Measurements from ENCODE around the gene FOXC1.

The FOXC1 gene

GRCh38 chr6:1630771-1631217 lies 21.1 kb downstream of the FOXC1 start:
- H3K27ac ChIP-seq (replicated peaks), result no peak overlapping the region
- TF ChIP-seq GABPA (IDR thresholded peaks at IDR 0.05; ENCODE audit: low read depth), result no peak
- TF ChIP-seq CTCF (IDR thresholded peaks at IDR 0.05; ENCODE audit: insufficient read depth, low read length), result no peak
- no peak for TF ChIP-seq POLR2AphosphoS5 (IDR thresholded peaks at IDR 0.05; ENCODE audit: low read depth)
- TF ChIP-seq SPI1 (IDR thresholded peaks at IDR 0.05; ENCODE audit: borderline replicate concordance, low read depth), result no peak
- TF ChIP-seq REST (IDR thresholded peaks at IDR 0.05; ENCODE audit: insufficient replicate concordance, low read depth), result no peak
- no peak for DNase-seq (ENCODE audit: low read depth in 1 of 2, low spot score in 1 of 2)

GRCh38 chr6:1631251-1631650 lies 21.5 kb downstream of the FOXC1 start:
- DNase-seq (ENCODE audit: low read depth in 1 of 2, low spot score in 1 of 2), result no peak
- H3K4me3 ChIP-seq (replicated peaks; ENCODE audit: insufficient read depth, low read length), result no peak overlapping the region
- H3K27me3 ChIP-seq (ENCODE audit: insufficient read depth, poor library complexity, severe bottlenecking), result peaks cover 14% of the 10 kb centered on the region
- TF ChIP-seq SPI1 (IDR thresholded peaks at IDR 0.05; ENCODE audit: borderline replicate concordance, low read depth) (no peak), REST (IDR thresholded peaks at IDR 0.05; ENCODE audit: insufficient replicate concordance, low read depth) (no peak), POLR2AphosphoS5 (IDR thresholded peaks at IDR 0.05; ENCODE audit: low read depth) (no peak), GABPA (IDR thresholded peaks at IDR 0.05; ENCODE audit: low read depth) (no peak)
- H3K27ac ChIP-seq (replicated peaks), result no peak overlapping the region

More at GRCh38 chr6:1630771-1631217, 21.1 kb downstream of the FOXC1 start:
- H3K27me3 ChIP-seq (ENCODE audit: insufficient read depth, poor library complexity, severe bottlenecking), result peaks cover 17% of the 10 kb centered on the region
- no peak overlapping the region for H3K4me3 ChIP-seq (replicated peaks; ENCODE audit: insufficient read depth, low read length)

- Histone ChIP-seq H3K27ac (replicated peaks) (no peak overlapping the region), H3K27me3 (ENCODE audit: insufficient read depth, poor library complexity, severe bottlenecking) (no peaks in the 10 kb centered on the region), H3K4me3 (replicated peaks; ENCODE audit: insufficient read depth, low read length) (no peak overlapping the region)
- no peak for DNase-seq (ENCODE audit: low read depth in 1 of 2, low spot score in 1 of 2)
- TF ChIP-seq REST (IDR thresholded peaks at IDR 0.05; ENCODE audit: insufficient replicate concordance, low read depth) (no peak), POLR2AphosphoS5 (IDR thresholded peaks at IDR 0.05; ENCODE audit: low read depth) (no peak), CTCF (IDR thresholded peaks at IDR 0.05; ENCODE audit: insufficient read depth, low read length) (no peak), SPI1 (IDR thresholded peaks at IDR 0.05; ENCODE audit: borderline replicate concordance, low read depth) (no peak), GABPA (IDR thresholded peaks at IDR 0.05; ENCODE audit: low read depth) (no peak)
Observed at GRCh38 chr6:1633366-1634021, 23.8 kb downstream of the FOXC1 start.
